Hepatocyte (in vitro differentiated cells): ENCODE data around the gene SUN2. TPM values are rescaled to one million over a fixed set of nuclear protein-coding genes. Genes with fewer than 3 reads are reported as not detected.

Experiments used
- DNase-seq: peaks from one replicate; pipeline ENCODE4 v3.0.0-alpha.2; 2016; ENCODE audit warnings: low spot score
- H2AFZ ChIP-seq: fragments of 200-600 bp; sonication (generic); 2 replicates; pipeline ENCODE4 v1.6.0; 2016; ENCODE audit warnings: antibody characterized with exemption, mild to moderate bottlenecking
- H3K27ac ChIP-seq: fragments of 200-600 bp; sonication (generic); 2 replicates; pipeline ENCODE4 v1.5.1; 2016; ENCODE audit warnings: mild to moderate bottlenecking
- H3K27me3 ChIP-seq: fragments of 200-600 bp; sonication (generic); 2 replicates; pipeline ENCODE4 v1.6.1; 2016
- H3K36me3 ChIP-seq: fragments of 200-600 bp; sonication (generic); replicated peaks from 2 replicates; pipeline ENCODE4 v1.5.1; 2016; ENCODE audit warnings: low read depth; ENCODE audit not compliant: insufficient read depth
- H3K4me1 ChIP-seq: fragments of 200-600 bp; sonication (generic); 2 replicates; pipeline ENCODE4 v1.5.1; 2016; ENCODE audit warnings: mild to moderate bottlenecking, moderate library complexity; ENCODE audit not compliant: insufficient read depth
- H3K4me2 ChIP-seq: fragments of 200-600 bp; sonication (generic); 2 replicates; pipeline ENCODE4 v1.6.0; 2016
- H3K4me3 ChIP-seq: fragments of 200-600 bp; sonication (generic); 2 replicates; pipeline ENCODE4 v1.5.1; 2016; ENCODE audit warnings: mild to moderate bottlenecking
- H3K79me2 ChIP-seq: fragments of 200-600 bp; sonication (generic); 2 replicates; pipeline ENCODE4 v1.6.0; 2017; ENCODE audit warnings: mild to moderate bottlenecking
- H3K9me2 ChIP-seq: fragments of 200-600 bp; sonication (generic); replicated peaks from 2 replicates; pipeline ENCODE4 v1.6.0; 2017; ENCODE audit warnings: mild to moderate bottlenecking; ENCODE audit not compliant: insufficient read depth
- H3K9me3 ChIP-seq: fragments of 200-600 bp; sonication (generic); 2 replicates; pipeline ENCODE4 v1.5.1; 2016; ENCODE audit warnings: low read depth, mild to moderate bottlenecking
- H4K20me1 ChIP-seq: fragments of 200-600 bp; sonication (generic); 2 replicates; pipeline ENCODE4 v1.6.0; 2016; ENCODE audit warnings: mild to moderate bottlenecking; ENCODE audit not compliant: insufficient read depth, poor library complexity, severe bottlenecking
- CTCF ChIP-seq: fragments of 200-600 bp; sonication (generic); IDR thresholded peaks from 2 replicates; pipeline ENCODE4 v1.5.1; 2016; ENCODE audit warnings: antibody characterized with exemption, mild to moderate bottlenecking; ENCODE audit not compliant: poor library complexity
- EZH2 ChIP-seq: fragments of 200-600 bp; sonication (generic); IDR thresholded peaks from 2 replicates; pipeline ENCODE4 v1.6.1; 2016; ENCODE audit warnings: antibody characterized with exemption, mild to moderate bottlenecking, borderline replicate concordance
- EZH2phosphoT487 ChIP-seq: fragments of 200-600 bp; sonication (generic); IDR thresholded peaks from one replicate; pipeline ENCODE4 v1.6.1; 2018; ENCODE audit warnings: antibody characterized with exemption, mild to moderate bottlenecking, low read depth, moderate library complexity; ENCODE audit not compliant: unreplicated experiment, severe bottlenecking
- WGBS: methylation state at CpG from one replicate; pipeline ENCODE4 v1.1.6; 2016; ENCODE audit warnings: low lambda C conversion rate; ENCODE audit errors: missing lambda C conversion rate; 5-methylcytosine and 5-hydroxymethylcytosine counted together
- polyA plus RNA-seq: library from polyadenylated mRNA; unstranded; fragments of >200 nt; fragmentation: Nextera tagmentation; extraction: Ambion mirVana; gene quantifications from 2 replicates; pipeline ENCODE4 v1.2.1, GENCODE V29; 2016
- total RNA-seq: library from RNA; depleted of rRNA; stranded (reverse); fragments of >200 nt; gene quantifications from 2 replicates; pipeline ENCODE4 v1.2.3, GENCODE V29; 2014

SUN2 gene
- total and polyA plus RNA-seq, 2 experiments from 2014 or later: 56.1 to 70.8 TPM

GRCh38 chr22:38757464-38757757 is 1.6 kb upstream of the SUN2 start:
- Histone ChIP-seq H3K9me2 (no peaks in the 10 kb centered on the region), H3K4me2 (no peak overlapping the region), H3K79me2 (peaks cover 14% of the 10 kb centered on the region), H3K27ac (no peak overlapping the region), H3K27me3 (no peaks in the 10 kb centered on the region), H2AFZ (no peak overlapping the region), H3K4me1 (peaks cover 23% of the 10 kb centered on the region), H4K20me1 (no peaks in the 10 kb centered on the region), H3K4me3 (no peak overlapping the region), H3K36me3 (no peaks in the 10 kb centered on the region), H3K9me3 (no peaks in the 10 kb centered on the region)
- no peak for DNase-seq
- WGBS: 67% methylated on average over 4 of the region's 4 CpGs
- TF ChIP-seq EZH2phosphoT487 (no peak), CTCF (no peak), EZH2 (no peak)

GRCh38 chr22:38756711-38757463 is 1.1 kb upstream of the SUN2 start:
- Histone ChIP-seq H3K27me3 (no peaks in the 10 kb centered on the region), H3K9me3 (no peaks in the 10 kb centered on the region), H2AFZ (peak overlapping the region; percentile 88), H3K4me1 (peaks cover 23% of the 10 kb centered on the region), H3K9me2 (no peaks in the 10 kb centered on the region), H3K27ac (peak overlapping the region; percentile 77), H3K36me3 (no peaks in the 10 kb centered on the region), H3K79me2 (peaks cover 15% of the 10 kb centered on the region), H3K4me2 (peak overlapping the region; percentile 98), H4K20me1 (no peaks in the 10 kb centered on the region), H3K4me3 (peak overlapping the region; percentile 91)
- 69% methylated on average over 17 of the region's 17 CpGs for WGBS
- no peak for DNase-seq
- no peak for TF ChIP-seq EZH2phosphoT487
- TF ChIP-seq EZH2: no peak
- no peak for TF ChIP-seq CTCF

- H3K4me3 ChIP-seq: peak overlapping the region; percentile 46
- no peaks in the 10 kb centered on the region for H3K36me3 ChIP-seq
- H3K9me2 ChIP-seq: no peaks in the 10 kb centered on the region
- no peak for TF ChIP-seq EZH2phosphoT487
- TF ChIP-seq EZH2: no peak
- peak overlapping the region; percentile 99 for H3K27ac ChIP-seq
- peak; percentile 93 for DNase-seq
- H3K4me1 ChIP-seq: peaks cover 23% of the 10 kb centered on the region
- no peaks in the 10 kb centered on the region for H4K20me1 ChIP-seq
- no peaks in the 10 kb centered on the region for H3K9me3 ChIP-seq
- H2AFZ ChIP-seq: peak overlapping the region; percentile 6
- H3K27me3 ChIP-seq: no peaks in the 10 kb centered on the region
- H3K4me2 ChIP-seq: peak overlapping the region; percentile 88
- H3K79me2 ChIP-seq: peaks cover 15% of the 10 kb centered on the region
- WGBS: 4% methylated on average over 25 of the region's 74 CpGs
These were observed 465 bp downstream of the SUN2 start for GRCh38 chr22:38755155-38755910.

- peak; percentile 38 for DNase-seq
- no peak for TF ChIP-seq EZH2phosphoT487
- no peak for TF ChIP-seq CTCF
- TF ChIP-seq EZH2: no peak
- H3K27ac ChIP-seq: peak overlapping the region; percentile 99
- H3K27me3 ChIP-seq: no peaks in the 10 kb centered on the region
- H4K20me1 ChIP-seq: no peaks in the 10 kb centered on the region
- no peak overlapping the region for H2AFZ ChIP-seq
- WGBS: 19% methylated on average over 12 of the region's 12 CpGs
- peaks cover 15% of the 10 kb centered on the region for H3K79me2 ChIP-seq
- H3K4me1 ChIP-seq: peaks cover 23% of the 10 kb centered on the region
- H3K4me2 ChIP-seq: peak overlapping the region; percentile 88
- no peaks in the 10 kb centered on the region for H3K9me2 ChIP-seq
- no peaks in the 10 kb centered on the region for H3K36me3 ChIP-seq
- peak overlapping the region; percentile 46 for H3K4me3 ChIP-seq
- H3K9me3 ChIP-seq: no peaks in the 10 kb centered on the region
These were observed 1.0 kb downstream of the SUN2 start for GRCh38 chr22:38754751-38755154.
